ENCODE measurements around the gene C20orf202. TPM values are rescaled to one million over a fixed set of nuclear protein-coding genes. Genes with fewer than 3 reads are reported as not detected.

Gene C20orf202
- 0.36 TPM for polyA plus RNA-seq (ENCODE audit: insufficient read length)

DNA sequence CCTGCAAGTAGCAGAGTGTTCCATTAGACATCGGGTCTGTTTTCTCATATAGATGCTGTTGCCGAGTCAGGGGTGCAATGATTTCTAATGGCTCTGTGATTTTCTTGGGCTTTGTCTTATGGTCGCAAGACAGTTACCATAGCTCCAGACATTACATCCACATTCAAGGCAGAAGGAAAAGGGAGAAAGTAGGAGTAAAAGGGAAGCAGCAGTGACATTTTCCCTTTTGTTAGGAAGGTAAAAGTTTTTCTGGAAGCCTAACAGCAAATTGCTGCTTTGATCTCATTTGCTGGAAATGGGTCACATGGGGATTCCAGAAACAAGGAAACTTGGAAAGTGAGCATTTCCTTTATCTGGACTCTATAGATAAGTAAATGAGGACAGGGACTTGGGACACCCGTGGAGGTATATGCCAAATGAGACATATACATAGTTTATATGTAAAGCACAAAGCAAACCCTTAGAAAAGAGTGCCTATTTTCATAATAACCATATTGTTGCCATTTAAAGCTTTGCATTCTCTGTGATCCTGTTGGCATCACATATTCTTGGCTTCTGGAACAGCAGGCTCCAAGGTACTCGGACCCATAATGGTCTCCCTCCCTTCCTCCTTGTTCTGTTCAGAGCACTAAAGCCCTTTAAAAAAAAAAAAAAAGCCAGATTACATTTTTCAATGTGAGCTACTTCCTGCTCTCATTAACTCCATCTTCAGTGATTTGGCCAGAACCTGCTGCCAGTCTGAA is at the start of gene C20orf202:
Gene C20orf202, plus strand, starts transcription at position 693 of the 743 bp plus-strand sequence. CDS start 132 bp downstream, outside the sequence.
- DNase-seq: no peak

DNA sequence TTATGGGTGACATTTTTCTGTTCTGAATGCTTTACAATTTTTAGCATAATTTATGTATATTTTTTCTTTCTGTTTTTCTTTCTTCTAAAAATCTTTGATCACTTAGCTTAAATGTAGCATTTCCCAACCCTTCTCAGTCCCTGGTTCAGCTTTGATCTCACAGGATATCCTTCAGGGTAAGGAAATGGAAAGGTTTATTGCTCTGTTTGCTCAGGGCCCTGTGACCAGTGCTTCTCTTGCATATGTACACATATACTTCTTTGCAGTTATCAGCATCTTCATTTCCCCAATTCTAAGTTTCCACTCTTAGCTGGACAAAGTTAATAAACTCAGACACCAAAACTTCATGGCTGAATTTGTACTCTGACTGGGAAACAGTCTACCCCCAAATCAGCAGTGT is 49.0 kb upstream of the C20orf202 start:
- no peak for DNase-seq

GRCh38 chr20:1154691-1155090 is 48.6 kb upstream of the C20orf202 start:
- DNase-seq: no peak

DNA sequence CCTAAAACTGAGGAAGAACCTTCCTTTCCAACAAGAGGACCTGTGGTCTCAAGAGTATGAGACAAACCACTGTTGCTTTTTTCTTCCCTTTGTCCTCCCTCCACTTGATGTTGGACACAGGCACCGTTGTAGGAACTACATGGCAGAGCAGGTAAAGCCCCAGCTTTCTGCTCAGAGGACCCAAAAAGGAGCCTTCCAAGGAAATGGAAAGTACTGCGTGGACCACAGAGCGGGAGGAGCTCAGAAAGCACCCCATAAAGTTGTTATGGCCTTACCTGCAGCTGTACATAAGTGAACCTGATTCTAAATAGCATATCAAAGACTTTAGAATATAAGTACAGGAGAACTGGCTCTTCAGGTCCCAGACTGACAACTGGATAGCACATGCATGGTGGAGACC is 47.9 kb upstream of the C20orf202 start:
- DNase-seq: no peak

GRCh38 chr20:1160496-1160895 is 42.8 kb upstream of the C20orf202 start:
- no peak for DNase-seq

GRCh38 chr20:1160991-1161390 is 42.3 kb upstream of the C20orf202 start:
- no peak for DNase-seq

GRCh38 chr20:1163105-1163504 is 40.1 kb upstream of the C20orf202 start:
- no peak for DNase-seq

GRCh38 chr20:1163653-1164052 is 39.6 kb upstream of the C20orf202 start:
- DNase-seq: no peak

- no peak for DNase-seq
Measured at GRCh38 chr20:1164871-1165270, 38.4 kb upstream of the C20orf202 start.

- DNase-seq: no peak
Measured at GRCh38 chr20:1165521-1165920, 37.7 kb upstream of the C20orf202 start.

DNA sequence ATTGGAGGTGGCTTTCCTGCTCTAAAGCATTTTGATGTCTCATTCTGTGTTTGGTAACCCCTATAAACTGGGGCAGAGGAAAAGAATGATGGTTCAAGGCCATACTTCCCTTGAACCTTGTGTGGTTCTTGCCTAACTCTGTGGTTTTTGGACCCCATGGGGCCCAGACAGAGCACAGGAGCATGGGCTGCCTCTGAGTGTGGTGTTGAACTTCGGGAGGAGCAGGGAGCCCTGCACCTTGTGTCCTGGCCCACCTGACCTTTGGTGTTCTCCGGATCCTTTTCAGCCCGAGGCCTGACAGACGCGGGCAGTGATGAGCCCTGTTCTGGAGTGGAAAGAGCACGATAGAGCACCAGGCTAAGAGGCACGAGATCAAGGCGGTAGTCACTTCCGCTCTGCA is 37.3 kb upstream of the C20orf202 start:
- DNase-seq: no peak

DNA sequence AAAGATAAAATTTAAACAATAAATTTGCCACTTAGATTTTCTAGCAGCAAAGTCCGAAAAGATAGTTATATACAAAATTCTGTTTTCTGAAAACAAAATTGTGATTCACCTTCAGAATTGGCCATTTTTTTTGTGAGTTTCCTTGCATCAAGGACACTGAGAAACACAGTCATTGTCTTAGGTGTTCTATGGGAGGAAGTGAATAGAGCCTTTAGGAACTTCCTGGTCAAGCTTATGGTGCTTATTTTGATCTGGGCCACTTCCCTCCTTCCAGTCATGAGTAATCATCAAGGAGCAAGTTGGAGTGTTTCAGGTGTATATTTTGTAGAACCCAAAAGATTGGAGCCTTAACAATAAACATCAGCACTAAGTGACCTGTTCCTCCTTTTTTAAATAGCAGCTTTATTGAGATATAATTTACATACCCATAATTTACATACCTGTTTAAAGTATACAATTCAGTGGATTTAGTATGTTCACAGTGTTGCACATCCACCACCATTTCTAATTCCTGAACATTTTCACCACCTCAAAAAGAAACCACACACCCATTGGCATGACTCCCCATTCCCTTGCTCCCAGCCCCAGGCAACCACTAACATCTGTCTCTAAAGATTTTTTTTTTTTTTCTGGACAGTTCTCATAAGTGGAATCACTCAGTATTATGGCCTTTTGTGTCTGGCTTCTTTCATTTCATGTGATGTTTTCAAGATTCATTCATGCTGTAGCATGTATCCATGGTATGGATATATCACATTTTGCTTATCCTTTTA is 36.1 kb upstream of the C20orf202 start:
- DNase-seq: no peak

- DNase-seq: no peak
Measured at GRCh38 chr20:1169224-1169623, 34.0 kb upstream of the C20orf202 start.

GRCh38 chr20:1171461-1172093 is 31.7 kb upstream of the C20orf202 start:
- no peak for DNase-seq

GRCh38 chr20:1173698-1174097 is 29.6 kb upstream of the C20orf202 start:
- DNase-seq: no peak

DNA sequence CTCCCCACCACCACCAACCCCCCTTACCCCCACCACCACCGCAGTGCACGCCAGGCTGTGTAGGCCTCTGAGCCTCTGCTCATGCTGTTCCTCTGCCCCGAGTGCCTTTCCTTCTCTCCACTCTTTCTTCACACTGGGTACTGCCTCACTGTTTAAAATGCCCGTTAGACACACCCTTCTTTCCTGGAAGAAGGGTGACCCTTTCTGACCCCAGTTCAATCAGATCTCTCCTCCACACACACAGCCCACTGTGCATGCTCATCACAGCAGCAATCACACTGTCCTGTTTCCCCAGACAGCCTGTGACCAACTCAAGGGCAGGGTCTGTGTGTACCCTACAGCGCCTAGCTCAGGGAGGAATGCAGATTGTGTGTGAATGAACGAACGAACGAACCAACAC is 28.5 kb upstream of the C20orf202 start:
- DNase-seq: no peak

- DNase-seq: no peak
Measured at GRCh38 chr20:1177680-1178079, 25.6 kb upstream of the C20orf202 start.

GRCh38 chr20:1178103-1178502 is 25.2 kb upstream of the C20orf202 start:
- DNase-seq: no peak

DNA sequence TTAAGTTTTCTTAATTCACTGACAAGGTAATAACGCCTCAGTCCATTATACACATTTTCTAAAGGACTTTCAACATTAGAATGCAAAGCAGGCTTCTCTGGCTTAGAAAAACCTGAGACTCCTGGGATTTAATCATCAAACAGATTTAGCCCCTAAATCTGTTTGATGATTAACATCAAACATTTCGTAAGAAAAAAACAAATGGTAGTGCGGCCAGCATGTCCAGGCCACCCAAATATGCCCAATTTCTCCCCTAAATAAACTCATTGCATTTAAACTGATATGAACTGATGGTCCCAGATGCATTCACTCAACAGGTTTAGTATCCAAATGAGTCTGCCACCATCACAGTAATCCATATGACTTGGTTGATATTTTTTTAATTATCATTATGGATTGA is 24.6 kb upstream of the C20orf202 start:
- DNase-seq: no peak

DNA sequence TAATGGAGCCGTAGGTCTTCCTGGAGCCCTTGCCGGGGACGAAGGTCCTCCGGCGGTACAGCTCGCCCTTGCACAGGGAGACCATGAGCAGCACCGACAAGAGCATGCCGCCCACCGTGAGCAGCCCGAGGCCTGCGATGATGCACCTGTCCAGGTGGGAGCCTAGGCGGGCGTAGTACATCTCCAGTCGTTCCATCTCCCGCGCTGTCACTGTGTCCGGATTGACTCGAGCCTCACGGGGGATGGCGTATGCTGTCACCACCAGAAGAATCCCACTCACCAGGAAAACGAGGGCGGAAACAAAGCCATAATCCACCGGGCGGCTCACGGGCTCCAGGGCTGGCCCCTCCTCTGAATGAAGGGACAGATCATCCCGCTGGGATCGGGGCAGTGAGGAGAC is 22.3 kb upstream of the C20orf202 start:
- no peak for DNase-seq

GRCh38 chr20:1182106-1182505 is 21.1 kb upstream of the C20orf202 start:
- DNase-seq: no peak

GRCh38 chr20:1183153-1183552 is 20.1 kb upstream of the C20orf202 start:
- DNase-seq: no peak

GRCh38 chr20:1184260-1184637 is 19.0 kb upstream of the C20orf202 start:
- no peak for DNase-seq

All from hindlimb muscle (tissue), 1 donor.